Ascending aorta (tissue), 2 donors: ENCODE measurements around the gene FNTB. TPM values are rescaled to one million over a fixed set of nuclear protein-coding genes. Genes with fewer than 3 reads are reported as not detected.
A peak's percentile ranks its signal among the peaks of the same experiment; 100 is the strongest.

ENCODE experiments used
- DNase-seq, 2 donors: peaks; one replicate each; pipeline ENCODE4 v3.0.0-alpha.2; 2019; ENCODE audit warnings: low spot score in 2 of 2
- H3K27ac ChIP-seq, 2 donors: fragments of 200-600 bp; sonication (generic); one replicate each; pipeline ENCODE4 v1.5.1; 2016 to 2017; ENCODE audit warnings: mild to moderate bottlenecking in 1 of 2
- H3K27me3 ChIP-seq: fragments of 200-600 bp; sonication (generic); one replicate; pipeline ENCODE4 v1.5.1; 2017
- H3K36me3 ChIP-seq, 2 donors: fragments of 200-600 bp; sonication (generic); one replicate each; pipeline ENCODE4 v1.5.1; 2016
- H3K4me1 ChIP-seq, 2 donors: fragments of 200-600 bp; sonication (generic); one replicate each; pipeline ENCODE4 v1.5.1; 2016 to 2017; ENCODE audit warnings: mild to moderate bottlenecking in 1 of 2
- H3K4me3 ChIP-seq, 2 donors: fragments of 200-600 bp; sonication (generic); one replicate each; pipeline ENCODE4 v1.5.1; 2016 to 2017; ENCODE audit warnings: mild to moderate bottlenecking in 1 of 2
- H3K9me3 ChIP-seq, 2 donors: fragments of 200-600 bp; sonication (generic); one replicate each; pipeline ENCODE4 v1.5.1; 2016
- intact Hi-C: fragments of 100-400 bp; cut with DNase I; formaldehyde crosslinking; loops from one replicate; pipeline ENCODE4 v1.15.1; 2023
- total RNA-seq: library from RNA; depleted of rRNA; stranded (reverse); fragments of >200 nt; gene quantifications from one replicate; pipeline ENCODE4 v1.1.0, GENCODE V29; 2016
- TF ChIP-seq, protein P1 (sequence below), 3 experiments: fragments of 200-600 bp in 2 of 3; fragments of 450-650 bp in 1 of 3; sonication (generic) in 2 of 3; IDR thresholded peaks; one replicate each; pipeline ENCODE4 v1.5.1; 2016 to 2019; ENCODE audit warnings: antibody characterized with exemption in 3 of 3, mild to moderate bottlenecking in 1 of 3, moderate library complexity in 1 of 3

Gene FNTB
- total RNA-seq, 1 donor from 2014 or later: 13.9 TPM

GRCh38 chr14:64983439-64984310 is 3.0 kb upstream of the FNTB start:
- Histone ChIP-seq H3K27me3 (no peaks in the 10 kb centered on the region), H3K27ac (no peak overlapping the region), H3K4me1 (peaks cover 0 to 3% of the 10 kb centered on the region in 2 donors), H3K4me3 (peak overlapping the region; percentile 21 to 41), H3K9me3 (no peaks in the 10 kb centered on the region), H3K36me3 (no peaks in the 10 kb centered on the region)
- intact Hi-C loops: loop anchor here (1.0 kb wide), 1 partner anchor 160 kb away; no protein-coding TSS in a partner anchor
- DNase-seq: no peak
- TF ChIP-seq, protein P1, sequence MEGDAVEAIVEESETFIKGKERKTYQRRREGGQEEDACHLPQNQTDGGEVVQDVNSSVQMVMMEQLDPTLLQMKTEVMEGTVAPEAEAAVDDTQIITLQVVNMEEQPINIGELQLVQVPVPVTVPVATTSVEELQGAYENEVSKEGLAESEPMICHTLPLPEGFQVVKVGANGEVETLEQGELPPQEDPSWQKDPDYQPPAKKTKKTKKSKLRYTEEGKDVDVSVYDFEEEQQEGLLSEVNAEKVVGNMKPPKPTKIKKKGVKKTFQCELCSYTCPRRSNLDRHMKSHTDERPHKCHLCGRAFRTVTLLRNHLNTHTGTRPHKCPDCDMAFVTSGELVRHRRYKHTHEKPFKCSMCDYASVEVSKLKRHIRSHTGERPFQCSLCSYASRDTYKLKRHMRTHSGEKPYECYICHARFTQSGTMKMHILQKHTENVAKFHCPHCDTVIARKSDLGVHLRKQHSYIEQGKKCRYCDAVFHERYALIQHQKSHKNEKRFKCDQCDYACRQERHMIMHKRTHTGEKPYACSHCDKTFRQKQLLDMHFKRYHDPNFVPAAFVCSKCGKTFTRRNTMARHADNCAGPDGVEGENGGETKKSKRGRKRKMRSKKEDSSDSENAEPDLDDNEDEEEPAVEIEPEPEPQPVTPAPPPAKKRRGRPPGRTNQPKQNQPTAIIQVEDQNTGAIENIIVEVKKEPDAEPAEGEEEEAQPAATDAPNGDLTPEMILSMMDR (IDR thresholded peaks at IDR 0.05): peak; percentile 46 to 73 (median 58)

DNA sequence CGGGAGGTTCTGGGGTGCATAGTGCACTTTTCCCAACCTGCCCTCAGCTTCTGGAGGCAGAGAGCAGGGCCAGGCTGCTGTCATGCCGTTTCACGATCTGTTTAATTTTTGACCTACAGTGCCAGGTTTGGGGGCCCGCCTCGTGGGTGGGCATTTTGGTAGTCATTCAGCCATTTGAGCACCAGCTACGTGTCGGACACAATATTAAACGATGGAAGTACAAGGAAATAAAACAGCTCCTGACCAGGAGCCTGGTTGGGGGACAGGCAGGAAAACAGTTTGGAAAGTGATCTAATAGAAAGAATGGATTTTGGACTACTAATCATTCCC is 708 bp downstream of the FNTB start:
- peak in 1 of 2 donors; percentile 16 for DNase-seq
- peak overlapping the region; percentile 61 to 84 for H3K27ac ChIP-seq
- peaks cover 0 to 3% of the 10 kb centered on the region in 2 donors for H3K4me1 ChIP-seq
- H3K4me3 ChIP-seq: peak overlapping the region; percentile 83 to 89
- no peaks in the 10 kb centered on the region for H3K27me3 ChIP-seq
- intact Hi-C loops: loop anchor here (1.0 to 5.0 kb wide), 5 partner anchors 73 to 835 kb away; partner anchors contain the start of genes CHURC1, FUT8 and MAX
- TF ChIP-seq, protein P1 (IDR thresholded peaks at IDR 0.05): no peak
- no peaks in the 10 kb centered on the region for H3K36me3 ChIP-seq
- H3K9me3 ChIP-seq: no peaks in the 10 kb centered on the region

DNA sequence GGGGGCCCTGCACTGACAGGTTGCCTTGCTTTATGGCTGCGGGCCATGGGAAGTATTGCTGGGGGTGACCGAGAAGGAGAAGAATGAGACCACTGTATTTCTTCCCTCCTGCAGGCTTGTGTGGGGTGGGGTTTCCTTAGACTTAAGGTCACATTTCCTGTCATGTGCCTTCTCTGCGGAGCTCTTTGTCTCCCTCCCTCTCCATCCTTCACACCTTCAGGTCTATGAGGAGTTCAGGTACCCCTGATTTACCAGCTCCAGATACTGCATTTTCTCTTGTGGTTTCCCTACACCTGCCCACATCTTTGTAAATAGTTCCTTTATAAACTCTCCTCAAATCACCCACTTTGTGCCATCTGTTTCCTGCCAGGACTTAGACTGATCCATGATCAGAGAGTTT is 3.6 kb downstream of the FNTB start:
- TF ChIP-seq, protein P1 (IDR thresholded peaks at IDR 0.05): no peak
- H3K27me3 ChIP-seq: no peaks in the 10 kb centered on the region
- no peaks in the 10 kb centered on the region for H3K9me3 ChIP-seq
- no peaks in the 10 kb centered on the region for H3K36me3 ChIP-seq
- intact Hi-C loops: no loop called here
- no peak for DNase-seq
- H3K4me1 ChIP-seq: no peaks in the 10 kb centered on the region
- no peak overlapping the region for H3K4me3 ChIP-seq
- no peak overlapping the region for H3K27ac ChIP-seq

GRCh38 chr14:64990939-64991338 is 4.2 kb downstream of the FNTB start:
- no peak for DNase-seq
- no peaks in the 10 kb centered on the region for H3K36me3 ChIP-seq
- no peaks in the 10 kb centered on the region for H3K9me3 ChIP-seq
- H3K4me3 ChIP-seq: no peak overlapping the region
- no peaks in the 10 kb centered on the region for H3K27me3 ChIP-seq
- intact Hi-C loops: no loop called here
- no peaks in the 10 kb centered on the region for H3K4me1 ChIP-seq
- TF ChIP-seq, protein P1 (IDR thresholded peaks at IDR 0.05): no peak
- no peak overlapping the region for H3K27ac ChIP-seq

DNA sequence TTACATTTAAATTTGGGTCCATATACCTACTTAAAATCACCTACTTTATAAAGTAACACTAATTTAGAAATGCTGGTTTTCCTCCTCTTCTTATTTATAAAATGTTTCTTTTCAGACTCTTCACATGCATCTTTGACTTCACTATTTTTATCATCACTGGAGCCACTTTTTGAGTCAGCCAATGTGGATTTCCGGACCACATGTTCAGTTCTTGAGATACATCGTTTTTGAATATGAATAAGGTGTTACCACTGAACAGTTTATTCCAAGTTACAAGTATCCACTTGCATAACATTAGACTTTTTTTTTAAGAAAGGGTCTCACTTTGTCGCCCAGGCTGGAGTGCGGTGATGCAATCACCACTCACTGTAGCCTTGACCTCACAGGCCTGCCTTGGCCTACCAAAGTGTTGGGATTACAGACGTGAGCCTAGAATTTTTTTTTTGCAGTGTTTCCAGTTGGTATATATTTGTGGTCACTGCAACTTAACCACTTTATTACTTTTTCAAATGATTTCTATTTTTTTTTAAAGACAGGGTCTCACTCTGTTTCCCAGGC is 5.7 kb downstream of the FNTB start:
- TF ChIP-seq, protein P1 (IDR thresholded peaks at IDR 0.05): no peak
- intact Hi-C loops: no loop called here
- Histone ChIP-seq H3K9me3 (no peaks in the 10 kb centered on the region), H3K27ac (no peak overlapping the region), H3K4me3 (no peak overlapping the region), H3K4me1 (no peaks in the 10 kb centered on the region), H3K27me3 (no peaks in the 10 kb centered on the region), H3K36me3 (no peaks in the 10 kb centered on the region)
- no peak for DNase-seq
